ENCODE measurements around the gene TRPM3.

GRCh38 chr9:71096421-71097108 is 24.9 kb downstream of the TRPM3 start:
- TF ChIP-seq CTCF (IDR thresholded peaks at IDR 0.05; ENCODE audit: low read depth, low read length) (no peak), EZH2phosphoT487 (IDR thresholded peaks at IDR 0.05; ENCODE audit: low read depth) (no peak)

All from OCI-LY3 (cell line).